Activated T-helper 17 cell treated with anti-CD3 and anti-CD28 coated beads, Interleukin-2, amount 50 U/mL, for 72 hours (primary cell): ENCODE data around the gene ENPP7. TPM values are rescaled to one million over a fixed set of nuclear protein-coding genes. Genes with fewer than 3 reads are reported as not detected.

Experiments used
- ATAC-seq: fragments of 150-1000 bp; cut with Tn5 transposase; replicated peaks from 2 replicates; pipeline ENCODE4 v1.10.0; 2021; ENCODE audit warnings: mild to moderate bottlenecking, moderate library complexity
- H3K27ac Mint-ChIP-seq: one replicate; pipeline ENCODE4 v1.8.0; 2022; ENCODE audit warnings: mixed read lengths
- H3K27me3 Mint-ChIP-seq: one replicate; pipeline ENCODE4 v1.8.0; 2022; ENCODE audit warnings: mixed read lengths
- H3K36me3 Mint-ChIP-seq: one replicate; pipeline ENCODE4 v1.8.0; 2022; ENCODE audit warnings: low read depth, mild to moderate bottlenecking, mixed read lengths
- H3K4me1 Mint-ChIP-seq: one replicate; pipeline ENCODE4 v1.8.0; 2022; ENCODE audit warnings: mixed read lengths
- H3K4me3 Mint-ChIP-seq: one replicate; pipeline ENCODE4 v1.8.0; 2022; ENCODE audit warnings: mild to moderate bottlenecking, mixed read lengths
- H3K9me3 Mint-ChIP-seq: one replicate; pipeline ENCODE4 v1.8.0; 2022; ENCODE audit warnings: mixed read lengths
- total RNA-seq, 2 donors: library from RNA; stranded (reverse); gene quantifications; one replicate each; pipeline ENCODE4 v1.2.3, GENCODE V29; 2022

Gene ENPP7
- total RNA-seq, 2 donors from 2014 or later: 0.50 TPM; not detected in 1

GRCh38 chr17:79695797-79696609, 34.7 kb upstream of the ENPP7 start:
- no peak overlapping the region for H3K27ac Mint-ChIP-seq
- H3K27me3 Mint-ChIP-seq: peaks cover 32% of the 10 kb centered on the region
- no peak for ATAC-seq
- H3K9me3 Mint-ChIP-seq: no peaks in the 10 kb centered on the region
- H3K4me3 Mint-ChIP-seq: no peak overlapping the region
- H3K4me1 Mint-ChIP-seq: no peaks in the 10 kb centered on the region
- no peaks in the 10 kb centered on the region for H3K36me3 Mint-ChIP-seq

DNA sequence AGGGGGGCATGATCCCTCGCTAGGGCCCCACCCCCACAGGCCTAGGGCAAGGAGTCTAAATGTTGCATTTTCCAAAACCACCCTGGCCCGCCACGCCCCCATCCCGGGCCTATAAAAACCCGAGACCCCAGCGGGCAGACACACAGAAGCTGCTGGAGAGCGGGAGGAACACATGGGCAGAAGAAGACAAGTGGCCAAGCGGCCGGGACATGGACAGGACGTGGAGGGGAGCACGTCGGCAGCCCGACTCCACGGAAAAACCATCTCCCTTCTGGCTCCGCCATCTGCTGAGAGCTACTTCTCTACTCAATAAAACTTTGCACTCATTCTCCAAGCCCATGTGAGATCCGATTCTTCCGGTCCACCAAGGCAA, 34.1 kb upstream of the ENPP7 start:
- no peak overlapping the region for H3K27ac Mint-ChIP-seq
- no peaks in the 10 kb centered on the region for H3K4me1 Mint-ChIP-seq
- H3K27me3 Mint-ChIP-seq: peaks cover 32% of the 10 kb centered on the region
- H3K36me3 Mint-ChIP-seq: no peaks in the 10 kb centered on the region
- no peak for ATAC-seq
- no peaks in the 10 kb centered on the region for H3K9me3 Mint-ChIP-seq
- no peak overlapping the region for H3K4me3 Mint-ChIP-seq

DNA sequence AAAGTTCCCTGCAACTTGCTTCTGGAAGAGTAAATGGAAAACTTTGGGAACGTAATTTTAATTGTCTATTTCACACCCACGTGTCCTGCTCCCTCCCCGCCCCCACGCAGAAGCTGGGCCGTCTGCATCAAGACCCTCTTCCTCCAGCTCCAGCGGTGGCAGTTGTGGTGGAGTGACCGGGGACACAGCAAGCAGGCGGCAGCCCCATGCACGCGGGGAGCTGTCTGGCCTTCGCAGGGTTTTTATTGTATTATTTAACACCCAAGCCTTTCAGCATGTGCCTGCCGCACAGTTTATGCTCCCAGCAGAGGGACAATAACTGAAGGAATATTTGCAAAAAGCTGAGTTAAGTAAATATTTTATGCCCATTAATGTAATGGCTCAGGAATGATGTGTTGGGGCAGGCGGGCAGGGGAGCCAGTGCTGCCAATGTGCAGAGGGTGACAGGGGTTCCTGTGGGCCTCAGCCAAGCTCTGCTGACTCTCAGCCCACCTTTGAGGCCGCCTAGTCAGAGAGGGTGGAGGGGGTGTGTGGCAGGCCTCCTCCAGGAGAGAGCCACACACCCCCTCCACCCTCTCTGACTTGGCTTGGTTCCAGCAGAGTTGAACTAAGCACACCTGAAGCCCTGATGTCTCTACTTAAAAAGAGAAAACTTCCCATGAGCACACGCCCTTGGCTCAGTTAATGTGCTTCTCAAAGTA, 32.4 kb upstream of the ENPP7 start:
- Mint-ChIP-seq H3K27ac (no peak overlapping the region), H3K27me3 (peaks cover 24% of the 10 kb centered on the region), H3K9me3 (no peaks in the 10 kb centered on the region), H3K4me3 (no peak overlapping the region), H3K4me1 (no peaks in the 10 kb centered on the region), H3K36me3 (no peaks in the 10 kb centered on the region)
- ATAC-seq: no peak

- no peak overlapping the region for H3K27ac Mint-ChIP-seq
- H3K4me3 Mint-ChIP-seq: no peak overlapping the region
- H3K4me1 Mint-ChIP-seq: no peaks in the 10 kb centered on the region
- no peak for ATAC-seq
- H3K9me3 Mint-ChIP-seq: no peaks in the 10 kb centered on the region
- H3K36me3 Mint-ChIP-seq: no peaks in the 10 kb centered on the region
- H3K27me3 Mint-ChIP-seq: peaks cover 21% of the 10 kb centered on the region
These were observed 31.2 kb upstream of the ENPP7 start for GRCh38 chr17:79699386-79700036.

DNA sequence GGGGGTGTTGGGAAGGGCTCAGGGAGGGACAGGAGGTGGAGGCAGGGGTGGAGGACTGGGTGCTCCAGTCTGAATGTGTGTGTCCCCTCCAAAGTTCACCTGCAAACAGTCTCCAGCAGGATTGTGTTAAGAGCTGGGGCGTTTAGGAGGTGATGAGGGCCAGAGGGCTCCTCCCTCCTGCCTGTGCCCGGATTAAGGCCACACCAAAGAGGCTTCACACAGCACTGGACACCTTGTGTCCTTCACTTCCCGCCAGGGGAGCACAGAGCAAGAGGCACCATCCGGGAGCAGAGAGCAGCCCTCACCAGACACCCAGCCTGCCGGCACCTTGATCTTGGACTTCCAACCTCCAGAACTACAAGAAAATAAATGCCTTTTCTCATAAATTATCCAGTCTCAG, 30.2 kb upstream of the ENPP7 start:
- Mint-ChIP-seq H3K9me3 (no peaks in the 10 kb centered on the region), H3K36me3 (no peaks in the 10 kb centered on the region), H3K4me1 (no peaks in the 10 kb centered on the region), H3K27me3 (peaks cover 21% of the 10 kb centered on the region), H3K27ac (no peak overlapping the region), H3K4me3 (no peak overlapping the region)
- ATAC-seq: no peak

DNA sequence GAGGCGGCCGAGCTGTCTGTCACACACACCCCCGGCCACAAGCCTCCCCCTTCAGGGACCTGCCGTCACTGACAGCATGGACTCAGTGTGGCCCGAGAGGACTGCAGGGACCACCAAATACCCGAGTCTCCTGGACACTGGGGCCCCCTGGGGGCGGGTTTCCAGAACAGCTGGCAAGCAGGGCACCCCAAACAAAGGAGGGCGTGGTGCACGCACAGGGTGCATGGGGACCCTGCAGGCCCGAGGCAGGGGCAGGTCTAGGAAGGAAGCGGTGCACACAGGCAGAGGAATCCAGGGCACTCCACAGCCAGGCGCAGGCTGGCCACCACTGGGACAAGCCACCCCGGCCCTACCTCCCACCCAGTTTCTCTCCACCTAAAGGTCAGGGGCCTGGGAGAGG, 28.7 kb upstream of the ENPP7 start:
- no peaks in the 10 kb centered on the region for H3K36me3 Mint-ChIP-seq
- no peak overlapping the region for H3K27ac Mint-ChIP-seq
- no peaks in the 10 kb centered on the region for H3K9me3 Mint-ChIP-seq
- H3K27me3 Mint-ChIP-seq: peaks cover 9% of the 10 kb centered on the region
- H3K4me1 Mint-ChIP-seq: no peaks in the 10 kb centered on the region
- no peak for ATAC-seq
- H3K4me3 Mint-ChIP-seq: no peak overlapping the region

GRCh38 chr17:79702550-79703236, 28.1 kb upstream of the ENPP7 start:
- H3K4me1 Mint-ChIP-seq: no peaks in the 10 kb centered on the region
- no peaks in the 10 kb centered on the region for H3K36me3 Mint-ChIP-seq
- no peaks in the 10 kb centered on the region for H3K9me3 Mint-ChIP-seq
- H3K27ac Mint-ChIP-seq: no peak overlapping the region
- H3K4me3 Mint-ChIP-seq: no peak overlapping the region
- ATAC-seq: no peak
- H3K27me3 Mint-ChIP-seq: peaks cover 4% of the 10 kb centered on the region

- Mint-ChIP-seq H3K27me3 (peaks cover 2% of the 10 kb centered on the region), H3K36me3 (no peaks in the 10 kb centered on the region), H3K27ac (no peak overlapping the region), H3K4me3 (no peak overlapping the region), H3K4me1 (no peaks in the 10 kb centered on the region), H3K9me3 (no peaks in the 10 kb centered on the region)
- no peak for ATAC-seq
These were observed 26.1 kb upstream of the ENPP7 start for GRCh38 chr17:79704691-79705090.

DNA sequence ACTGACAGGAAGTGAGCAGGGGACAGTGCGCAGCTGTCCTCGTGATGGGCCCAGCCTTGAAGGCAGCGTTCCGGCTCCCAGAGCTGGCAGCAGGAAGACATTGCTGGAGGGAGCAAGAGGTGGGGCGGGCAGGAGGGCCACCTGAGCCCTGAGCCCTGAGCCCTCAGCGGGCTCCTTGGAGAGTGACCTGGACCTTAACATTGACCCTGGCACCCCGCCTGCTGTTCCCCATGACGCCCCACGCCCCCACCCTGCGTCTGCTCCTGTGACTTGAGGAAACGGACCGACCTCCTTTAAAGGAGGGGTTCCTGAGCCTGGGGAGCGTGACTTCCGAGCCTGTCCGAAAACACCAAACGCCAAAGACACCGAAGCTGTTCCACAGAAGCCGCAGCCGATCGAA, 25.1 kb upstream of the ENPP7 start:
- H3K27ac Mint-ChIP-seq: no peak overlapping the region
- no peak overlapping the region for H3K4me3 Mint-ChIP-seq
- H3K4me1 Mint-ChIP-seq: no peaks in the 10 kb centered on the region

GRCh38 chr17:79706931-79707850, 23.6 kb upstream of the ENPP7 start:
- Mint-ChIP-seq H3K36me3 (no peaks in the 10 kb centered on the region), H3K4me1 (no peaks in the 10 kb centered on the region), H3K27me3 (peaks cover 6% of the 10 kb centered on the region), H3K27ac (no peak overlapping the region), H3K9me3 (no peaks in the 10 kb centered on the region), H3K4me3 (no peak overlapping the region)
- no peak for ATAC-seq

More for the DNA sequence above, 25.1 kb upstream of the ENPP7 start:
- Mint-ChIP-seq H3K36me3 (no peaks in the 10 kb centered on the region), H3K9me3 (no peaks in the 10 kb centered on the region), H3K27me3 (no peaks in the 10 kb centered on the region)
- ATAC-seq: no peak

DNA sequence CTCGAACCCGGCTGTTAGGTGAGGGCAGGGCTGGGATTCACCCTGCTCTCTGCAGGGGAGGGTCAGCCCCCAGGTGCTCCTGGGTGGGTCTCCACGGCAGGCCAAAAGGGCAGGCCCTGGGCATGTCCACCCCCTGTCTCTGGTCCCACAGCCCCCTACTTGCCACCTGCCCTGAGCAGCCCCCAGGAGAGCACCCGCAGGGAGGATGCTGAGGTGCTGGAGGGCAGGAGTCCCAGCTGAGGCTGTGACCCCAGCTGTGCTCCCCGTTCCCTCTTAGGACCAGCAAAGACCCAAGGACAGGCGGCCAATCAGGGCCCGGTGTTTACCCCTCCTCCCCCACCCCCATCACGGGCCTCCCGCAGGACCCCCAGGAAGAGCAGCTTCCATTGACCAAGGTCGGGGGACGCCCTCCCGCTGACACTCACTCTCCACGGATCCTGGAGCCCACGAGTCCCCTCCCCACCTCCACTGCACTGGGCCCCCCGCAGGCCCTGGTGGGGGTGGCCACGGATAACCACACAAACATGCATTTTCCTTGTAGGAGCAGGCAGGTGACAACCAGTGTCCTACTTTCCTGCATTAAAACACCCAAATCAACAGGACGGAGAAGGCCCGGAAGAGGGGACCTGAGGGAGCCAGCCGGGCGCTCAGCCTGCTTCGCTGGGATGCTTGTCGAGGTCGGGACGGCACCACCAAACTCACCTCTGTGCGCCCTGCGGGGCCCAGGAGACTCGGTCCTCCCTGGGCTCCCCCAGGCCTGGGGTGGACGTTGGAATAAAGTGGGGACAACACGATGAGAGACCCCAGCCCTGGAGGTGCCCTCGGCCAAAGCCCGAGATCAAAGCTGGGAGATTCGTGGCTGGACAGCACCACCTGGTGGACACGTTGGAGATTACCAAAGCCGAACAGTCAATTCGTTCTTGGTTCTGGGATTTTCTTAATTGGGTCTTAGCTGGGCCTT, 22.5 kb upstream of the ENPP7 start:
- peak overlapping the region; percentile 40 for H3K4me3 Mint-ChIP-seq
- peak; percentile 63 for ATAC-seq
- H3K4me1 Mint-ChIP-seq: no peaks in the 10 kb centered on the region
- H3K9me3 Mint-ChIP-seq: no peaks in the 10 kb centered on the region
- no peak overlapping the region for H3K27ac Mint-ChIP-seq
- H3K27me3 Mint-ChIP-seq: peaks cover 6% of the 10 kb centered on the region
- no peaks in the 10 kb centered on the region for H3K36me3 Mint-ChIP-seq

GRCh38 chr17:79711715-79712305, 18.9 kb upstream of the ENPP7 start:
- H3K27me3 Mint-ChIP-seq: peaks cover 12% of the 10 kb centered on the region
- no peak overlapping the region for H3K27ac Mint-ChIP-seq
- H3K4me1 Mint-ChIP-seq: no peaks in the 10 kb centered on the region
- no peak for ATAC-seq
- no peaks in the 10 kb centered on the region for H3K9me3 Mint-ChIP-seq
- no peak overlapping the region for H3K4me3 Mint-ChIP-seq
- no peaks in the 10 kb centered on the region for H3K36me3 Mint-ChIP-seq
